PC-3 (cell line): ENCODE measurements around the gene OVOL2.

Experiments used
- CTCF ChIP-seq: fragments of 300-600 bp; sonication (generic); conservative IDR thresholded peaks from 2 replicates; pipeline ENCODE4 v1.5.1; 2017; ENCODE audit warnings: antibody characterized with exemption, low read depth, mild to moderate bottlenecking, low read length
- EZH2 ChIP-seq: fragments of 300-600 bp; sonication (generic); IDR thresholded peaks from one replicate; pipeline ENCODE4 v1.6.1; 2017; ENCODE audit warnings: antibody characterized with exemption, mild to moderate bottlenecking, low read length; ENCODE audit not compliant: unreplicated experiment
- EZH2phosphoT487 ChIP-seq: fragments of 300-600 bp; sonication (generic); IDR thresholded peaks from 2 replicates; pipeline ENCODE4 v1.6.1; 2018; ENCODE audit warnings: mild to moderate bottlenecking, antibody characterized with exemption, low read length, borderline replicate concordance

GRCh38 chr20:18087054-18087453, 29.3 kb upstream of the OVOL2 start:
- TF ChIP-seq CTCF (no peak), EZH2 (no peak), EZH2phosphoT487 (no peak)
